ENCODE results near the gene SLC29A2. TPM values are rescaled to one million over a fixed set of nuclear protein-coding genes. Genes with fewer than 3 reads are reported as not detected.
A peak's percentile ranks its signal among the peaks of the same experiment; 100 is the strongest.

Gene SLC29A2
- total RNA-seq, 1 experiment from 2014 or later = 30.2 TPM

DNA sequence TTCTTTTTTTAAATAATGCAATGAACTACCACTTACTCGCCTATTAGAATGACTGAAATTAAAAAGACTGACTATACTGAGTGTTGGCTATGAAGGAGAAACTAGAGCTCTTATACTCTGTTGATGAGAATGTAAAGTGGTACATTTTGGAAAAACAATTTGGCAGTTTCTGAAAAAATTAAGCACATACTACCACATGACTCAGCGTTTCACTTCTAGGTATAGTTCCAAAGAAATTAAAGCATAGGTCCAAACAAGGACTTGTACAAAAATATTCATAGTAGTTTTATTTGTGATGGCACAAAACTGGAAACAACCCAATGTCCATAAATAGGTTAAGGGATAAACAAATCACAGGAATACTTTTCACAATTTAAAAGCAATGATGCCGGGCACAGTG lies 22.4 kb upstream of the SLC29A2 start:
- POLR2A ChIA-PET = no interaction called here
- H3K27ac Mint-ChIP-seq = no peak overlapping the region
- H3K36me3 Mint-ChIP-seq = no peaks in the 10 kb centered on the region
- no peak overlapping the region for H3K4me3 Mint-ChIP-seq
- DNase-seq (ENCODE audit: low spot score) = no peak
- no peak for ATAC-seq
- no peaks in the 10 kb centered on the region for H3K4me1 Mint-ChIP-seq
- CTCF ChIA-PET = no interaction called here
- H3K27me3 Mint-ChIP-seq (ENCODE audit: low read depth) = peaks cover 13% of the 10 kb centered on the region; the same call in 1 of the 2 replicates
- no peaks in the 10 kb centered on the region for H3K9me3 Mint-ChIP-seq
- TF ChIP-seq ELF4 (CRISPR knock-in tag; IDR thresholded peaks at IDR 0.05; ENCODE audit: low read depth) (no peak), IRF2 (CRISPR knock-in tag; IDR thresholded peaks at IDR 0.05; ENCODE audit: borderline replicate concordance, low read depth) (no peak), KAT7 (CRISPR knock-in tag; IDR thresholded peaks at IDR 0.05; ENCODE audit: borderline replicate concordance) (no peak), EMX1 (CRISPR knock-in tag; IDR thresholded peaks at IDR 0.05) (no peak), ETV6 (CRISPR knock-in tag; IDR thresholded peaks at IDR 0.05) (no peak), NFATC4 (CRISPR knock-in tag; IDR thresholded peaks at IDR 0.05) (no peak), STAT6 (CRISPR knock-in tag; conservative IDR thresholded peaks at IDR 0.05; ENCODE audit: low read depth) (no peak), CREB1 (CRISPR knock-in tag; IDR thresholded peaks at IDR 0.05) (no peak), OVOL2 (CRISPR knock-in tag; IDR thresholded peaks at IDR 0.05; ENCODE audit: borderline replicate concordance) (no peak), ZNF423 (CRISPR knock-in tag; IDR thresholded peaks at IDR 0.05) (no peak), ZNF263 (CRISPR knock-in tag; IDR thresholded peaks at IDR 0.05; ENCODE audit: low read depth) (no peak)
- TF ChIP-seq, protein P1, sequence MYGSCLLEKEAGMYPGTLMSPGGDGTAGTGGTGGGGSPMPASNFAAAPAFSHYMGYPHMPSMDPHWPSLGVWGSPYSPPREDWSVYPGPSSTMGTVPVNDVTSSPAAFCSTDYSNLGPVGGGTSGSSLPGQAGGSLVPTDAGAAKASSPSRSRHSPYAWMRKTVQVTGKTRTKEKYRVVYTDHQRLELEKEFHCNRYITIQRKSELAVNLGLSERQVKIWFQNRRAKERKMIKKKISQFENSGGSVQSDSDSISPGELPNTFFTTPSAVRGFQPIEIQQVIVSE (CRISPR knock-in tag; IDR thresholded peaks at IDR 0.05; ENCODE audit: borderline replicate concordance) = no peak
- TF ChIP-seq, protein P2, sequence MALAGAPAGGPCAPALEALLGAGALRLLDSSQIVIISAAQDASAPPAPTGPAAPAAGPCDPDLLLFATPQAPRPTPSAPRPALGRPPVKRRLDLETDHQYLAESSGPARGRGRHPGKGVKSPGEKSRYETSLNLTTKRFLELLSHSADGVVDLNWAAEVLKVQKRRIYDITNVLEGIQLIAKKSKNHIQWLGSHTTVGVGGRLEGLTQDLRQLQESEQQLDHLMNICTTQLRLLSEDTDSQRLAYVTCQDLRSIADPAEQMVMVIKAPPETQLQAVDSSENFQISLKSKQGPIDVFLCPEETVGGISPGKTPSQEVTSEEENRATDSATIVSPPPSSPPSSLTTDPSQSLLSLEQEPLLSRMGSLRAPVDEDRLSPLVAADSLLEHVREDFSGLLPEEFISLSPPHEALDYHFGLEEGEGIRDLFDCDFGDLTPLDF (CRISPR knock-in tag; IDR thresholded peaks at IDR 0.05) = no peak

DNA sequence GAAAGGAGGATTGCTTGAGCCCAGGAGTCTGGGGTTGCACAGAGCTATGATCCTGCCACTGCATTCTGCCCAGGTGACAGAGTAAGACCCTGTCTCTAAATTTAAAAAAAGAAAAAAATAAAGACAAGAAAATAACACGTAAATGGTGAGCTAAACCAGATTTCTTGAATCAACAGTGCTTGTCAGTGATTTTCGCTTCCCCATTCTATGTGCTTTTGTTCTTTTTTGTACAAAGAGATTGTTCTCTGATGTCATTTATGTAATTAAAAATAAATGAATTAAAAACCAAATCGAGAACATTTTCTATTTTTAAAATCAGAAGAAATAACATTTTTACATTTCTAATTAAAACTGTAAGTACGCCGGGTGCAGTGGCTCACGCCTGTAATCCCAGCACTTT lies 19.8 kb upstream of the SLC29A2 start:
- ChIA-PET POLR2A (no interaction called here), CTCF (interaction anchor here (1.2 to 3.5 kb wide), 2 partner anchors 19 to 80 kb away, joined by 3 to 45 read pairs; partner anchors contain the start of gene SLC29A2)
- TF ChIP-seq JUN (CRISPR knock-in tag; IDR thresholded peaks at IDR 0.05) (no peak), NFYB (CRISPR knock-in tag; conservative IDR thresholded peaks at IDR 0.05; ENCODE audit: low read depth) (no peak), PREB (CRISPR knock-in tag; IDR thresholded peaks at IDR 0.05; ENCODE audit: borderline replicate concordance) (no peak), ELF4 (CRISPR knock-in tag; IDR thresholded peaks at IDR 0.05; ENCODE audit: low read depth) (no peak)
- no peak overlapping the region for H3K4me3 Mint-ChIP-seq
- H3K36me3 Mint-ChIP-seq = no peaks in the 10 kb centered on the region
- H3K27ac Mint-ChIP-seq = no peak overlapping the region
- peaks cover 19% of the 10 kb centered on the region for H3K27me3 Mint-ChIP-seq (ENCODE audit: low read depth)
- no peak for DNase-seq (ENCODE audit: low spot score)
- ATAC-seq = no peak
- peaks cover 1% of the 10 kb centered on the region; the same call in 1 of the 2 replicates for H3K4me1 Mint-ChIP-seq
- no peaks in the 10 kb centered on the region for H3K9me3 Mint-ChIP-seq

DNA sequence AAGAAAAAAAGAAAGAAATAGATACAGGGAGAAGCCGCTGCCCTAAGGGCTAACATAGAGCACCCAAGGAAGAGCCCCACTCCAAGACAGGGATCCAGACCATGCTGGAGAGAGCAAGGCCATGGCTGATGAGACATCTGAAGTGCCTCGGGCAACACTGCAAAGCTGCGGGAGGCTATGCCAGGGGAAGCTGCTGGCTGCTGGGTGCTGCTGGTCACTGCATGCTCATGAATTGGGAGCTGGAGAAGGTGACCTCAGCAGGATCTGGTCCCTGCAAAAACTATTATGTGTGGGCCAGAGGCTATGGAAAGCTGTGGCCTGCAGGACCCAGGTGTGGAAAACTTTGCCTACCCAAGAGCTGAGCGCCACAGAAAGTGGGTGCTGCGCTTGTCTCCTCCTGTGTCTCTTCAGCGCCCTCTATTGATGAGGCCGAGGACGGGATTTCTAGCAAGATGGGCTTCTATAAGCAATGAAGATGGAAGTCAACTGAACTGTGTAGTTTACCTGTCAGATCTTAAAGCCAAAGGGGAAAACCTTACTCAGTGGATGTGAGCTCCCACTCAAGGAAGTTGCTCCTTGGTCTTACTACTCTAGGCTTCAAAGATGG lies 17.3 kb upstream of the SLC29A2 start:
- H3K9me3 Mint-ChIP-seq = no peaks in the 10 kb centered on the region
- peaks cover 18% of the 10 kb centered on the region for H3K27me3 Mint-ChIP-seq (ENCODE audit: low read depth)
- TF ChIP-seq, protein P3, sequence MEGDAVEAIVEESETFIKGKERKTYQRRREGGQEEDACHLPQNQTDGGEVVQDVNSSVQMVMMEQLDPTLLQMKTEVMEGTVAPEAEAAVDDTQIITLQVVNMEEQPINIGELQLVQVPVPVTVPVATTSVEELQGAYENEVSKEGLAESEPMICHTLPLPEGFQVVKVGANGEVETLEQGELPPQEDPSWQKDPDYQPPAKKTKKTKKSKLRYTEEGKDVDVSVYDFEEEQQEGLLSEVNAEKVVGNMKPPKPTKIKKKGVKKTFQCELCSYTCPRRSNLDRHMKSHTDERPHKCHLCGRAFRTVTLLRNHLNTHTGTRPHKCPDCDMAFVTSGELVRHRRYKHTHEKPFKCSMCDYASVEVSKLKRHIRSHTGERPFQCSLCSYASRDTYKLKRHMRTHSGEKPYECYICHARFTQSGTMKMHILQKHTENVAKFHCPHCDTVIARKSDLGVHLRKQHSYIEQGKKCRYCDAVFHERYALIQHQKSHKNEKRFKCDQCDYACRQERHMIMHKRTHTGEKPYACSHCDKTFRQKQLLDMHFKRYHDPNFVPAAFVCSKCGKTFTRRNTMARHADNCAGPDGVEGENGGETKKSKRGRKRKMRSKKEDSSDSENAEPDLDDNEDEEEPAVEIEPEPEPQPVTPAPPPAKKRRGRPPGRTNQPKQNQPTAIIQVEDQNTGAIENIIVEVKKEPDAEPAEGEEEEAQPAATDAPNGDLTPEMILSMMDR (IDR thresholded peaks at IDR 0.05) = peak; percentile 65; the same call in 1 of the 2 replicates
- TF ChIP-seq, protein P4, sequence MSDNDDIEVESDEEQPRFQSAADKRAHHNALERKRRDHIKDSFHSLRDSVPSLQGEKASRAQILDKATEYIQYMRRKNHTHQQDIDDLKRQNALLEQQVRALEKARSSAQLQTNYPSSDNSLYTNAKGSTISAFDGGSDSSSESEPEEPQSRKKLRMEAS (CRISPR knock-in tag; IDR thresholded peaks at IDR 0.05) = peak; percentile 25; the same call in 1 of the 2 replicates
- TF ChIP-seq ZBTB21 (CRISPR knock-in tag; IDR thresholded peaks at IDR 0.05; ENCODE audit: borderline replicate concordance) (no peak), FOXP4 (CRISPR knock-in tag; IDR thresholded peaks at IDR 0.05) (0 out of 2 replicates have a peak, but pooled peaks have one; percentile 23)
- peak; percentile 79 for ATAC-seq
- H3K4me1 Mint-ChIP-seq = peaks cover 6% of the 10 kb centered on the region; the same call in 1 of the 2 replicates
- ChIA-PET CTCF (interaction anchor here (0.5 to 3.5 kb wide), 47 partner anchors 10 to 872 kb away, joined by 3 to 45 read pairs (median 5); partner anchors contain the start of genes DPP3, MRPL11, NPAS4 and PELI3), POLR2A (interaction anchor here (0.6 to 1.4 kb wide), 6 partner anchors 13 to 271 kb away, joined by 3 to 8 read pairs (median 4); partner anchors contain the start of gene RBM4)
- peak; percentile 89 for DNase-seq (ENCODE audit: low spot score)
- H3K36me3 Mint-ChIP-seq = no peaks in the 10 kb centered on the region
- H3K4me3 Mint-ChIP-seq = no peak overlapping the region
- H3K27ac Mint-ChIP-seq = no peak overlapping the region

All from WTC11 (cell line).